ENCODE results near the gene PTMS.
A peak's percentile ranks its signal among the peaks of the same experiment; 100 is the strongest.

The PTMS gene

GRCh38 chr12:6771091-6771495 is 4.9 kb downstream of the PTMS start:
- Histone ChIP-seq H2BK12ac (ENCODE audit: low read length) (no peak overlapping the region), H3K79me1 (ENCODE audit: low read depth, low read length) (peaks cover 8% of the 10 kb centered on the region), H3K14ac (ENCODE audit: low read length) (no peak overlapping the region), H2BK5ac (ENCODE audit: low read length) (no peak overlapping the region), H3K27ac (replicated peaks; ENCODE audit: low read length) (peak overlapping the region; percentile 52), H2BK120ac (ENCODE audit: low read depth, low read length) (no peak overlapping the region), H2AK5ac (ENCODE audit: low read depth, low read length) (no peak overlapping the region), H3K4me3 (ENCODE audit: low read length in 2 of 2) (no peak overlapping the region), H4K8ac (ENCODE audit: low read depth, low read length) (no peak overlapping the region), H3K23ac (ENCODE audit: low read depth, low read length, poor library complexity) (peak overlapping the region; percentile 47), H2AFZ (ENCODE audit: low read length) (no peak overlapping the region), H3K18ac (ENCODE audit: low read length) (peak overlapping the region; percentile 63), H3K36me3 (replicated peaks in 1 of 2; ENCODE audit: control insufficient read depth in 2 of 2, insufficient read depth in 2 of 2, low read length in 2 of 2) (peaks cover 40 to 64% of the 10 kb centered on the region in 2 donors), H2BK15ac (ENCODE audit: low read length) (no peak overlapping the region), H3K9ac (ENCODE audit: low read depth, low read length, poor library complexity) (no peak overlapping the region), H3K27me3 (ENCODE audit: control insufficient read depth in 3 of 3, insufficient read depth in 3 of 3, low read depth in 1 of 3, low read length in 3 of 3) (peaks cover 0 to 2% (median 0%) of the 10 kb centered on the region in 3 experiments), H3K4me2 (ENCODE audit: insufficient read depth, low read length, poor library complexity, severe bottlenecking) (no peak overlapping the region), H3K9me3 (replicated peaks in 1 of 2; ENCODE audit: control insufficient read depth in 2 of 2, insufficient read depth in 1 of 2, low read depth in 1 of 2, low read length in 2 of 2) (peaks cover 0 to 4% of the 10 kb centered on the region in 2 donors), H4K91ac (ENCODE audit: low read depth, low read length, poor library complexity) (no peak overlapping the region), H3K4ac (ENCODE audit: low read length) (no peak overlapping the region), H3K4me1 (ENCODE audit: control insufficient read depth in 2 of 2, insufficient read depth in 1 of 2, low read depth in 1 of 2, low read length in 2 of 2) (peaks cover 27 to 38% of the 10 kb centered on the region in 2 donors)
- DNase-seq (ENCODE audit: low spot score), result no peak
- no CpG with 5 or more reads among the region's 4 CpGs for WGBS, 2 donors (ENCODE audit: extremely low coverage in 2 of 2, insufficient read length in 2 of 2, insufficient replicate concordance in 1 of 2)

GRCh38 chr12:6771509-6772330 is 5.6 kb downstream of the PTMS start:
- Histone ChIP-seq H4K91ac (ENCODE audit: low read depth, low read length, poor library complexity) (no peak overlapping the region), H3K23ac (ENCODE audit: low read depth, low read length, poor library complexity) (no peak overlapping the region), H3K18ac (ENCODE audit: low read length) (no peak overlapping the region), H3K4me3 (ENCODE audit: low read length in 2 of 2) (no peak overlapping the region), H2BK12ac (ENCODE audit: low read length) (no peak overlapping the region), H3K9me3 (replicated peaks in 1 of 2; ENCODE audit: control insufficient read depth in 2 of 2, insufficient read depth in 1 of 2, low read depth in 1 of 2, low read length in 2 of 2) (peaks cover 0 to 4% of the 10 kb centered on the region in 2 donors), H4K8ac (ENCODE audit: low read depth, low read length) (no peak overlapping the region), H3K4ac (ENCODE audit: low read length) (no peak overlapping the region), H3K36me3 (replicated peaks in 1 of 2; ENCODE audit: control insufficient read depth in 2 of 2, insufficient read depth in 2 of 2, low read length in 2 of 2) (peaks cover 41 to 71% of the 10 kb centered on the region in 2 donors), H2BK15ac (ENCODE audit: low read length) (no peak overlapping the region), H2BK120ac (ENCODE audit: low read depth, low read length) (no peak overlapping the region), H3K9ac (ENCODE audit: low read depth, low read length, poor library complexity) (peak overlapping the region; percentile 56), H3K4me2 (ENCODE audit: insufficient read depth, low read length, poor library complexity, severe bottlenecking) (no peak overlapping the region), H2BK5ac (ENCODE audit: low read length) (no peak overlapping the region), H2AK5ac (ENCODE audit: low read depth, low read length) (no peak overlapping the region), H3K27me3 (ENCODE audit: control insufficient read depth in 3 of 3, insufficient read depth in 3 of 3, low read depth in 1 of 3, low read length in 3 of 3) (peaks cover 0 to 2% (median 0%) of the 10 kb centered on the region in 3 experiments), H3K79me1 (ENCODE audit: low read depth, low read length) (peaks cover 8% of the 10 kb centered on the region), H3K27ac (replicated peaks; ENCODE audit: low read length) (peak overlapping the region; percentile 25), H3K14ac (ENCODE audit: low read length) (no peak overlapping the region), H3K4me1 (ENCODE audit: control insufficient read depth in 2 of 2, insufficient read depth in 1 of 2, low read depth in 1 of 2, low read length in 2 of 2) (peaks cover 27 to 38% of the 10 kb centered on the region in 2 donors), H2AFZ (ENCODE audit: low read length) (no peak overlapping the region)
- no peak for DNase-seq (ENCODE audit: low spot score)
- no CpG with 5 or more reads among the region's 12 CpGs for WGBS, 2 donors (ENCODE audit: extremely low coverage in 2 of 2, insufficient read length in 2 of 2, insufficient replicate concordance in 1 of 2)

- Histone ChIP-seq H3K79me1 (ENCODE audit: low read depth, low read length) (peaks cover 8% of the 10 kb centered on the region), H3K14ac (ENCODE audit: low read length) (no peak within 1 kb of the TSS), H3K4me2 (ENCODE audit: insufficient read depth, low read length, poor library complexity, severe bottlenecking) (peak within 1 kb of the TSS; percentile 35), H2AFZ (ENCODE audit: low read length) (no peak within 1 kb of the TSS), H3K27ac (replicated peaks; ENCODE audit: low read length) (peak within 1 kb of the TSS; percentile 25), H3K4me1 (ENCODE audit: control insufficient read depth in 2 of 2, insufficient read depth in 1 of 2, low read depth in 1 of 2, low read length in 2 of 2) (peaks cover 27 to 38% of the 10 kb centered on the region in 2 donors), H2BK5ac (ENCODE audit: low read length) (peak within 1 kb of the TSS; percentile 9), H3K4ac (ENCODE audit: low read length) (no peak within 1 kb of the TSS), H4K91ac (ENCODE audit: low read depth, low read length, poor library complexity) (no peak within 1 kb of the TSS), H3K27me3 (ENCODE audit: control insufficient read depth in 3 of 3, insufficient read depth in 3 of 3, low read depth in 1 of 3, low read length in 3 of 3) (peaks cover 0 to 2% (median 0%) of the 10 kb centered on the region in 3 experiments), H3K18ac (ENCODE audit: low read length) (peak within 1 kb of the TSS; percentile 82), H3K4me3 (ENCODE audit: low read length in 2 of 2) (no peak within 1 kb of the TSS), H4K8ac (ENCODE audit: low read depth, low read length) (no peak within 1 kb of the TSS), H3K36me3 (replicated peaks in 1 of 2; ENCODE audit: control insufficient read depth in 2 of 2, insufficient read depth in 2 of 2, low read length in 2 of 2) (peaks cover 41 to 76% of the 10 kb centered on the region in 2 donors), H2BK15ac (ENCODE audit: low read length) (no peak within 1 kb of the TSS), H3K9ac (ENCODE audit: low read depth, low read length, poor library complexity) (peak within 1 kb of the TSS; percentile 82), H2BK120ac (ENCODE audit: low read depth, low read length) (no peak within 1 kb of the TSS), H3K9me3 (replicated peaks in 1 of 2; ENCODE audit: control insufficient read depth in 2 of 2, insufficient read depth in 1 of 2, low read depth in 1 of 2, low read length in 2 of 2) (peaks cover 0 to 4% of the 10 kb centered on the region in 2 donors), H2BK12ac (ENCODE audit: low read length) (peak within 1 kb of the TSS; percentile 47), H3K23ac (ENCODE audit: low read depth, low read length, poor library complexity) (peak within 1 kb of the TSS; percentile 66), H2AK5ac (ENCODE audit: low read depth, low read length) (peak within 1 kb of the TSS; percentile 69)
- no peak for DNase-seq (ENCODE audit: low spot score)
- no CpG with 5 or more reads among the region's 15 CpGs for WGBS, 2 donors (ENCODE audit: extremely low coverage in 2 of 2, insufficient read length in 2 of 2, insufficient replicate concordance in 1 of 2)
Observed at GRCh38 chr12:6772331-6772695, 6.2 kb downstream of the PTMS start, which contains the start of gene LAG3. TSS of gene LAG3 (plus strand) at chr12:6772520. CDS start at chr12:6772853, 333 bp downstream.

Data from neuronal stem cell (in vitro differentiated cells).